Left lung (tissue), 10 donors: Measurements from ENCODE around the gene COL3A1. TPM values are rescaled to one million over a fixed set of nuclear protein-coding genes. Genes with fewer than 3 reads are reported as not detected.

Experiments
- ATAC-seq: fragments of 200-7000 bp; cut with Tn5 transposase; one replicate; pipeline ENCODE4 v1.9.1; 2020; ENCODE audit warnings: moderate library complexity
- DNase-seq, 4 donors: peaks; one replicate each; pipeline ENCODE4 v3.0.0-alpha.2; 2013 to 2020
- H3K27ac ChIP-seq, 2 donors: fragments of 200-600 bp; sonication (generic) in 1 of 2; one replicate each; pipeline versions ENCODE4 v1.5.0 to v1.8.0; 2020 to 2021
- H3K27me3 ChIP-seq, 2 donors: fragments of 200-600 bp; sonication (generic) in 1 of 2; one replicate each; pipeline versions ENCODE4 v1.5.0 to v1.8.0; 2020 to 2021
- H3K36me3 ChIP-seq, 2 donors: fragments of 200-600 bp; sonication (generic) in 1 of 2; one replicate each; pipeline versions ENCODE4 v1.5.0 to v1.8.0; 2020 to 2021
- H3K4me1 ChIP-seq, 2 donors: fragments of 200-600 bp; one replicate each; pipeline ENCODE4 v1.8.0; 2021
- H3K4me3 ChIP-seq, 2 donors: fragments of 200-600 bp; sonication (generic) in 1 of 2; one replicate each; pipeline versions ENCODE4 v1.5.0 to v1.8.0; 2020 to 2021; ENCODE audit warnings: mild to moderate bottlenecking in 1 of 2
- H3K9me3 ChIP-seq, 2 donors: fragments of 200-600 bp; sonication (generic) in 1 of 2; one replicate each; pipeline versions ENCODE4 v1.5.0 to v1.8.0; 2020 to 2021
- CTCF ChIP-seq, 2 donors: fragments of 200-600 bp; sonication (generic) in 1 of 2; IDR thresholded peaks; one replicate each; pipeline versions ENCODE4 v1.5.0 to v1.8.0; 2021; ENCODE audit warnings: antibody characterized with exemption in 2 of 2
- intact Hi-C, 2 donors: fragments of 100-400 bp; cut with DNase I; formaldehyde crosslinking; loops; one replicate each; pipeline versions ENCODE4 v1.11.2 to v1.14.2; 2022
- microRNA-seq, 2 donors: library from miRNA; unstranded; fragments of <30 nt; microRNA quantifications; one replicate each; pipeline ENCODE4, GENCODE V29; 2019
- polyA plus RNA-seq, 6 donors: library from polyadenylated mRNA; unstranded; fragments of 120-200 nt; gene quantifications; one replicate each; pipeline ENCODE4 v1.2.1, GENCODE V29; 2013; ENCODE audit not compliant: insufficient read length in 6 of 6
- total RNA-seq, 2 donors: library from RNA; stranded (reverse); fragmentation: NEBNext Ultra II Directional; extraction: Animal tissue kit (Norgen Biotek cat#: 25700); gene quantifications; one replicate each; pipeline ENCODE4 v1.2.1, GENCODE V29; 2021
- donor health status: DM: no; HTN: yes; CAD: no.
- donor health status: DM: no; HTN: no; CAD: no.

The COL3A1 gene
- total and polyA plus RNA-seq, 8 donors: 1,070 to 5,576 (median 1,351) TPM

- no peak for TF ChIP-seq CTCF (IDR thresholded peaks at IDR 0.05)
- Histone ChIP-seq H3K4me3 (no peak overlapping the region), H3K9me3 (no peaks in the 10 kb centered on the region), H3K36me3 (no peaks in the 10 kb centered on the region), H3K27me3 (no peaks in the 10 kb centered on the region), H3K4me1 (no peaks in the 10 kb centered on the region), H3K27ac (no peak overlapping the region)
- ATAC-seq (no peak), DNase-seq (no peak)
- intact Hi-C loops: no loop called here
Measured at GRCh38 chr2:189050165-189050712, 76.1 kb downstream of the COL3A1 start.

DNA sequence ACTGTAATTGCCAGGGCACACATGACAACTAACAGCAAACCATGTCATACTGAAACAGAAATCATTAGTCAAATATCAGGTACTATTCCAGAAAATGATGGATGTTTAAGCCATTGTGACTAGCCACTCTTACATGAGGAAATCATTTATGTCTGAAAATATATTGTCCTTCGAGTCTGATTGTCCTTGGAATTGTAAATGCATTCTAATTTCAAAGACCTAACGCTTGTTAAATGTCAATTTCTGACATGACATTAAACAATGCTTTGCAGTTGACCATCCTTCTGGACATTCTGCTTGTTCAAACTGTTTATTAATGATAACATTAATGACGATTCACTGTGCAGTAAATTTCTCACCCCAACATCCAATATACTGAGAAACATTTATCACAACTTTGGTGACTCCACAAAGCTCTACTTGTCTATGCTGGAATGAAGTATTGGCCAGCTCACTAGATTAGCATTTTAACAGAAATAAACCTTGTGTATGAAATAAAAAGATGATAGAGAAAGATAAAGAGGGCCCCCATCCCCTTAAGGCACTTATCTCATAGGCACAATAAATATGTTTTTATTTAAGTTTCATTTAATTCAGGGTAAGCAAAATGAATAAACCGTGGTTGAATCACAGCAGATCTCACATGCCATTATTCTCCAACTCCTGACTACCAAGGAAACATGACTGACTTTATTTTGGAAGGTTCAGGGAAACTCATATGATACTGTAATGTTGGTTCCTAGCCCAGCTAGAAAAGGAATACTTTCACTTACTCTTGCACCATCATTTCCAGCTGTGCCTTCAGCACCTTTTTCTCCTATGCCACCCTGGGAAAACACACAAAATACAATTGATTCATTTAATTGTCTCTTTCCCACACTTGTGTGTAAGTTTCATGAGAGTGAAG, 82.3 kb downstream of the COL3A1 start:
- H3K4me3 ChIP-seq: no peak overlapping the region
- DNase-seq (no peak), ATAC-seq (no peak)
- H3K27me3 ChIP-seq: no peaks in the 10 kb centered on the region
- intact Hi-C loops: no loop called here
- no peaks in the 10 kb centered on the region for H3K36me3 ChIP-seq
- H3K4me1 ChIP-seq: no peaks in the 10 kb centered on the region
- no peaks in the 10 kb centered on the region for H3K9me3 ChIP-seq
- no peak for TF ChIP-seq CTCF (IDR thresholded peaks at IDR 0.05)
- H3K27ac ChIP-seq: no peak overlapping the region

DNA sequence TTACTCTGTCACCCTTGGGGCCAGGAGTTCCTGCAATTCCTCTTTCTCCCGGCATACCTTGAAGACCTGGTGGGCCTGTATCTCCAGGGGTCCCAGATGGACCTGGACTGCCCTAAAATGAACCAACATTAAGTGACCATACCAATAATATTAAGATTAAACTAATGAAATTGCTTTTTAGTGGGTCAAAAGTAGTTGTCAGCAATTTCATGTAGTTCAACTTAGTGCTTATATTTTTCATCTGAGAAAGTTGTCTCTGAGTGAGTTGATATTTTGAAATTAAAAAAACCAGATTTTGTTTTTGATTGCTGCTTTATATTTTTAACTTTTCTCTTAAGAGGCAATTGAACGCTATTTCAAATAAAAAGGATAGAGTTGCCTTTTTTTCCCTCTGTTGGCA, 83.1 kb downstream of the COL3A1 start:
- H3K4me1 ChIP-seq: no peaks in the 10 kb centered on the region
- H3K36me3 ChIP-seq: no peaks in the 10 kb centered on the region
- H3K4me3 ChIP-seq: no peak overlapping the region
- H3K27me3 ChIP-seq: no peaks in the 10 kb centered on the region
- ATAC-seq (no peak), DNase-seq (no peak)
- no peaks in the 10 kb centered on the region for H3K9me3 ChIP-seq
- H3K27ac ChIP-seq: no peak overlapping the region
- intact Hi-C loops: no loop called here
- TF ChIP-seq CTCF (IDR thresholded peaks at IDR 0.05): no peak

- intact Hi-C loops: no loop called here
- no peak for ATAC-seq
Measured at GRCh38 chr2:189060096-189060642, 86.0 kb downstream of the COL3A1 start.

More at GRCh38 chr2:189060096-189060642, 86.0 kb downstream of the COL3A1 start:
- DNase-seq: no peak
- Histone ChIP-seq H3K9me3 (no peaks in the 10 kb centered on the region), H3K4me1 (no peaks in the 10 kb centered on the region), H3K27ac (no peak overlapping the region), H3K4me3 (no peak overlapping the region), H3K36me3 (no peaks in the 10 kb centered on the region), H3K27me3 (no peaks in the 10 kb centered on the region)
- no peak for TF ChIP-seq CTCF (IDR thresholded peaks at IDR 0.05)

Small RNA genes within 50 kb of the gene (microRNA-seq; reads per million reads assigned to microRNA genes)
- gene MIR1245A (0 reads per million in 2 donors), gene MIR1245B (0 reads per million in 2 donors), gene MIR3606 (0 to 0.55 reads per million in 2 donors)

Other genes starting within 250 kb of the COL3A1 start
- gene COL5A2, start 205.4 kb downstream of the COL3A1 start, total RNA-seq: 100 to 1,000 TPM; 122 to 324 TPM
- 100 to 1,000 TPM; 173 to 227 (median 210) TPM for gene COL5A2, start 205.4 kb downstream of the COL3A1 start, polyA plus RNA-seq